Lower lobe of right lung (tissue), 2 donors: ENCODE results near the gene ITGA11. TPM values are rescaled to one million over a fixed set of nuclear protein-coding genes. Genes with fewer than 3 reads are reported as not detected.

Source experiments
- ATAC-seq, 2 donors: fragments of 200-7000 bp; cut with Tn5 transposase; one replicate each; pipeline ENCODE4 v1.9.1; 2020 to 2022; ENCODE audit warnings: mild to moderate bottlenecking in 2 of 2, moderate library complexity in 2 of 2
- DNase-seq: peaks from one replicate; pipeline ENCODE4 v3.0.0-alpha.2; 2020
- H3K27ac ChIP-seq: fragments of 200-600 bp; one replicate; pipeline ENCODE4 v1.8.0; 2022
- H3K27me3 ChIP-seq: fragments of 200-600 bp; one replicate; pipeline ENCODE4 v1.8.0; 2022; ENCODE audit warnings: low read depth
- H3K36me3 ChIP-seq: fragments of 200-600 bp; one replicate; pipeline ENCODE4 v1.8.0; 2022; ENCODE audit warnings: mild to moderate bottlenecking
- H3K4me1 ChIP-seq: fragments of 200-600 bp; one replicate; pipeline ENCODE4 v1.8.0; 2022
- H3K4me3 ChIP-seq: fragments of 200-600 bp; one replicate; pipeline ENCODE4 v1.8.0; 2022; ENCODE audit warnings: mild to moderate bottlenecking
- H3K9me3 ChIP-seq: fragments of 200-600 bp; one replicate; pipeline ENCODE4 v1.8.0; 2022
- intact Hi-C: fragments of 100-400 bp; cut with DNase I; formaldehyde crosslinking; loops from one replicate; pipeline ENCODE4 v1.11.0; 2022
- total RNA-seq: library from RNA; stranded (reverse); fragmentation: NEBNext Ultra II Directional; extraction: Animal tissue kit (Norgen Biotek cat#: 25700); gene quantifications from one replicate; pipeline ENCODE4 v1.2.1, GENCODE V29; 2021
- TF ChIP-seq, protein P1 (sequence below): fragments of 200-600 bp; IDR thresholded peaks from one replicate; pipeline ENCODE4 v1.8.0; 2022; ENCODE audit warnings: antibody characterized with exemption, mild to moderate bottlenecking
- donor health status: DM: no; HTN: yes; CAD: no; lungs with severe emphysema.

ITGA11 gene
- total RNA-seq, 1 donor from 2014 or later, result 2.7 TPM

GRCh38 chr15:68407141-68407885 lies 24.6 kb downstream of the ITGA11 start:
- no peaks in the 10 kb centered on the region for H3K9me3 ChIP-seq
- DNase-seq (no peak), ATAC-seq (no peak)
- intact Hi-C loops, result no loop called here
- no peaks in the 10 kb centered on the region for H3K4me1 ChIP-seq
- H3K4me3 ChIP-seq, result no peak overlapping the region
- TF ChIP-seq, protein P1, sequence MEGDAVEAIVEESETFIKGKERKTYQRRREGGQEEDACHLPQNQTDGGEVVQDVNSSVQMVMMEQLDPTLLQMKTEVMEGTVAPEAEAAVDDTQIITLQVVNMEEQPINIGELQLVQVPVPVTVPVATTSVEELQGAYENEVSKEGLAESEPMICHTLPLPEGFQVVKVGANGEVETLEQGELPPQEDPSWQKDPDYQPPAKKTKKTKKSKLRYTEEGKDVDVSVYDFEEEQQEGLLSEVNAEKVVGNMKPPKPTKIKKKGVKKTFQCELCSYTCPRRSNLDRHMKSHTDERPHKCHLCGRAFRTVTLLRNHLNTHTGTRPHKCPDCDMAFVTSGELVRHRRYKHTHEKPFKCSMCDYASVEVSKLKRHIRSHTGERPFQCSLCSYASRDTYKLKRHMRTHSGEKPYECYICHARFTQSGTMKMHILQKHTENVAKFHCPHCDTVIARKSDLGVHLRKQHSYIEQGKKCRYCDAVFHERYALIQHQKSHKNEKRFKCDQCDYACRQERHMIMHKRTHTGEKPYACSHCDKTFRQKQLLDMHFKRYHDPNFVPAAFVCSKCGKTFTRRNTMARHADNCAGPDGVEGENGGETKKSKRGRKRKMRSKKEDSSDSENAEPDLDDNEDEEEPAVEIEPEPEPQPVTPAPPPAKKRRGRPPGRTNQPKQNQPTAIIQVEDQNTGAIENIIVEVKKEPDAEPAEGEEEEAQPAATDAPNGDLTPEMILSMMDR, result no peak
- H3K36me3 ChIP-seq, result no peaks in the 10 kb centered on the region
- H3K27me3 ChIP-seq, result no peaks in the 10 kb centered on the region
- no peak overlapping the region for H3K27ac ChIP-seq

DNA sequence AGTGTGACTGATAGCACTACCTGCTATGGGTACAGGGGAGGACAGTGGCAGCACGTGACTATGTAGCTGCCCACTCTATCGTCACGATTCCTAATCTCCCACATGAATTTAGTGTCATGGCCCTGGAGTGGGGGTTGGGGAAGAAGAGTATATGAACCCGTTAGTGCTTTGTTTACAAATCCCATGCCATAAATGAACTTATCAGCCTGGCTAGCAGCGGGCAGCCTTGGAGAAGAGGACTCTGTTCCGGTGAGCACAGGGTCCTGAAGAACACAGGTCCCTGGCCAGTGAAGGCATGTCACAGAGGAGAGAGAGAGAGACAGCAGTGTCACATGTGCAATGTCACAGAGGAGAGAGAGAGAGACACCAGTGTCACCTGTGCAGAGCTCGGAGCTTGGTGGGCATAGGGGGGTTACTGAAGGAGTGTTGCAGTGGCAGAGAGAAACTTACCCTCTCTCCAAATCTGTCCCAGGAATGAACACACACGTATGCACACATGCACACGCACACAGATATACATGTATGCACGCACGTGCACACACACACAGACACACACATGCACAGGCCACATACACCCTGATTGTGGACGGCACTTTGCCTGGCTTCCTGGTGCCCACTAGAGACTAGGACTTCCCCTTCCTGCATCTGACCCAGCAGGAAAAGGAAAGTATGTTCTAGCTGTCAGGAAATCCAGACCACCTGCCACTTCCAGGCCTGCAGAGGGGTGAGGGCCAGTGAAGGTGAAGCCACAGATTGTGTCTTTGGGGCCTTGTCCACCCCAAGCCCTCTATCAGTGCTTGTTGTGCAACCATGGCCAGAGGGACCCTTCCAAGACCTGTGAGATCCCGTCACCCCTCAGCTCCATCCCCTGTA lies 26.3 kb downstream of the ITGA11 start:
- no peaks in the 10 kb centered on the region for H3K27me3 ChIP-seq
- TF ChIP-seq, protein P1, result no peak
- DNase-seq, result no peak
- no peak for ATAC-seq
- no peaks in the 10 kb centered on the region for H3K4me1 ChIP-seq
- H3K36me3 ChIP-seq, result no peaks in the 10 kb centered on the region
- H3K27ac ChIP-seq, result no peak overlapping the region
- no peak overlapping the region for H3K4me3 ChIP-seq
- H3K9me3 ChIP-seq, result no peaks in the 10 kb centered on the region
- intact Hi-C loops, result no loop called here

DNA sequence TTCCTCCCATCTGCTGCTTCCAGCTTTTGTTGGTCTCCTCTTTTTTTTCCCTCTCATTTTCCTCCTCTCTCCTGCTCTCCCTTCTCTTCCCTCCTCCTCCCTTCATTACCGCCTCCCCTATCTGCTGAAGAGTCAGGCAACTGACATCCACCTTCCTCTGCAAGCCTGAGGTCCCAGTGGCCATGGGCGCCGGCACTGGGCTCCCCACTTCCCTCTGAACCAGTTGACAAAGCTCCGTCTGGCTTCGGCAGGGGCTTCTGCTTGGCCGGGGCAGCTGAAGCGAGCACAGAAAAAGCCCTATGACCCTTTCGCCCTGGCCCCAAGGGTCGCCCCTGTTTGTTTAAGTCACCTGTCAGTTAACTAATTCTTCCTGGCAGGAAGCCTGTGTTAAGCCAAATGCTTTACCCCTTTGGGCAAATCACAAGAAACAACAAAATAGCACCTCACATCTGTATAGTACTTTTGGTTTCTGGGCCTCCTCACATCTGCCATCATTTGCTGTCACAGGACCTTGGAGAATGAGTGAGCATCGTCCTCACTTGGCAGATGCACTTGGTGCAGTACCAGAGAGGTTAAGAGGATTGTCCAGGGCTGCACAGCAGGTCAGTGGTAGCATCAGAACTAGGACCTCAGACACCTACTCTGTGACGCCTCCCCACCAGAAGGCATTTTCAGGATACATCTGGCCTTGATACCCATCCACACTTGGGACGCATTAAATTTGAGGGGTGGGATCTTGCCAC lies 27.7 kb downstream of the ITGA11 start:
- intact Hi-C loops, result no loop called here
- TF ChIP-seq, protein P1, result no peak
- ATAC-seq, result no peak

GRCh38 chr15:68403161-68403941 lies 28.6 kb downstream of the ITGA11 start:
- H3K27me3 ChIP-seq, result no peaks in the 10 kb centered on the region
- H3K36me3 ChIP-seq, result no peaks in the 10 kb centered on the region
- no peak overlapping the region for H3K27ac ChIP-seq
- intact Hi-C loops, result no loop called here
- ATAC-seq (no peak), DNase-seq (no peak)
- TF ChIP-seq, protein P1, result no peak
- no peaks in the 10 kb centered on the region for H3K4me1 ChIP-seq
- no peaks in the 10 kb centered on the region for H3K9me3 ChIP-seq
- H3K4me3 ChIP-seq, result no peak overlapping the region

More for the DNA sequence above, 27.7 kb downstream of the ITGA11 start:
- Histone ChIP-seq H3K27me3 (no peaks in the 10 kb centered on the region), H3K36me3 (no peaks in the 10 kb centered on the region), H3K27ac (no peak overlapping the region), H3K4me1 (no peaks in the 10 kb centered on the region), H3K9me3 (no peaks in the 10 kb centered on the region), H3K4me3 (no peak overlapping the region)
- DNase-seq, result no peak
